PC-9 (cell line): ENCODE data around the gene FKBP5. TPM values are rescaled to one million over a fixed set of nuclear protein-coding genes. Genes with fewer than 3 reads are reported as not detected.
A peak's percentile ranks its signal among the peaks of the same experiment; 100 is the strongest.

Experiments
- BruUV-seq: library from RNA; stranded (reverse); fragments of 400-500 nt; replicated peaks from 2 replicates; lab custom pipeline; 2021; lab: Mats Ljungman, UMichigan
- CTCF ChIA-PET: fragments of 300-600 bp; sonication (Branson Sonifier 250); formaldehyde crosslinking; loops from one replicate; lab custom pipeline; 2022; ENCODE audit warnings: antibody characterized with exemption; lab: Charles Lee
- POLR2A ChIA-PET: fragments of 300-600 bp; sonication (Branson Sonifier 250); formaldehyde crosslinking; loops from one replicate; lab custom pipeline; 2022; ENCODE audit warnings: antibody characterized with exemption; ENCODE audit not compliant: unreplicated experiment; lab: Charles Lee
- DNase-seq, 2 experiments: peaks; one replicate each; pipeline versions ENCODE4 v3.0.0 to v3.0.0-alpha.2; 2015 to 2022; ENCODE audit warnings: mixed read lengths in 1 of 2
- H2AFZ ChIP-seq: fragments of 200-600 bp; sonication (generic); 2 replicates; pipeline ENCODE4 v1.8.1; 2017; ENCODE audit warnings: antibody characterized with exemption
- H3F3A ChIP-seq: fragments of 200-600 bp; sonication (generic); 2 replicates; pipeline ENCODE4 v1.8.1; 2017; ENCODE audit warnings: antibody characterized with exemption, mild to moderate bottlenecking, low read depth; ENCODE audit not compliant: insufficient read depth
- H3K27ac ChIP-seq: fragments of 200-600 bp; sonication (generic); 2 replicates; pipeline ENCODE4 v1.6.1; 2016; ENCODE audit warnings: mixed run types
- H3K27me3 ChIP-seq: fragments of 200-600 bp; sonication (generic); 2 replicates; pipeline ENCODE4 v1.6.1; 2016; ENCODE audit warnings: low read depth, mixed run types; ENCODE audit not compliant: insufficient read depth
- H3K36me3 ChIP-seq: fragments of 200-600 bp; sonication (generic); 2 replicates; pipeline ENCODE4 v1.6.1; 2016; ENCODE audit warnings: low read depth, mixed run types
- H3K4me1 ChIP-seq: fragments of 200-600 bp; sonication (generic); replicated peaks from 2 replicates; pipeline ENCODE4 v1.6.1; 2016; ENCODE audit warnings: mixed run types; ENCODE audit not compliant: insufficient read depth
- H3K4me2 ChIP-seq: fragments of 200-600 bp; sonication (generic); 2 replicates; pipeline ENCODE4 v1.6.1; 2017; ENCODE audit warnings: mixed run types
- H3K4me3 ChIP-seq: fragments of 200-600 bp; sonication (generic); 2 replicates; pipeline ENCODE4 v1.6.1; 2016; ENCODE audit warnings: mixed run types
- H3K79me2 ChIP-seq: fragments of 200-600 bp; sonication (generic); 2 replicates; pipeline ENCODE4 v1.6.1; 2017; ENCODE audit warnings: low read depth, mixed run types
- H3K9me2 ChIP-seq: fragments of 200-600 bp; sonication (generic); 2 replicates; pipeline ENCODE4 v1.8.1; 2017; ENCODE audit warnings: mild to moderate bottlenecking; ENCODE audit not compliant: insufficient read depth
- H3K9me3 ChIP-seq: fragments of 200-600 bp; sonication (generic); 2 replicates; pipeline ENCODE4 v1.8.1; 2016; ENCODE audit warnings: low read depth; ENCODE audit not compliant: insufficient read depth
- H4K20me1 ChIP-seq: fragments of 200-600 bp; sonication (generic); 2 replicates; pipeline ENCODE4 v1.8.1; 2017; ENCODE audit not compliant: insufficient read depth
- EZH2 ChIP-seq: fragments of 200-600 bp; sonication (generic); IDR thresholded peaks from 2 replicates; pipeline ENCODE4 v1.8.0; 2017; ENCODE audit warnings: antibody characterized with exemption, low read depth
- intact Hi-C: fragments of 100-400 bp; cut with micrococcal nuclease; formaldehyde crosslinking; loops from one replicate; pipeline ENCODE4 v1.10.0; 2022; ENCODE audit not compliant: unreplicated experiment
- total RNA-seq: library from RNA; stranded (reverse); gene quantifications from 2 replicates; pipeline ENCODE4 v1.2.3, GENCODE V29; 2021
- TF ChIP-seq, protein P1 (sequence below): fragments of 200-600 bp; sonication (generic); conservative IDR thresholded peaks from 2 replicates; pipeline ENCODE4 v1.6.1; 2017; ENCODE audit warnings: mixed run types, antibody characterized with exemption, mild to moderate bottlenecking, moderate library complexity

FKBP5 gene
- total RNA-seq, 1 experiment from 2014 or later, result 5.0 TPM

GRCh38 chr6:35544769-35545361, 143.8 kb downstream of the FKBP5 start:
- Histone ChIP-seq H3K4me1 (0 out of 2 replicates have a peak, but pooled peaks cover 4% of the 10 kb centered on the region), H3K9me2 (no peaks in the 10 kb centered on the region), H2AFZ (no peak overlapping the region), H3K27ac (no peak overlapping the region), H3K4me3 (no peak overlapping the region), H3F3A (no peaks in the 10 kb centered on the region), H3K4me2 (0 out of 2 replicates have a peak overlapping the region, but pooled peaks have one; percentile 8), H3K79me2 (no peaks in the 10 kb centered on the region), H3K27me3 (no peaks in the 10 kb centered on the region), H3K36me3 (no peaks in the 10 kb centered on the region), H4K20me1 (no peaks in the 10 kb centered on the region), H3K9me3 (no peaks in the 10 kb centered on the region)
- CTCF ChIA-PET, result no interaction called here
- intact Hi-C loops, result no loop called here
- DNase-seq, result peak in 1 of 2 experiments; percentile 28
- POLR2A ChIA-PET, result no interaction called here
- no TSS peak for BruUV-seq
- no peak for TF ChIP-seq EZH2
- TF ChIP-seq, protein P1, sequence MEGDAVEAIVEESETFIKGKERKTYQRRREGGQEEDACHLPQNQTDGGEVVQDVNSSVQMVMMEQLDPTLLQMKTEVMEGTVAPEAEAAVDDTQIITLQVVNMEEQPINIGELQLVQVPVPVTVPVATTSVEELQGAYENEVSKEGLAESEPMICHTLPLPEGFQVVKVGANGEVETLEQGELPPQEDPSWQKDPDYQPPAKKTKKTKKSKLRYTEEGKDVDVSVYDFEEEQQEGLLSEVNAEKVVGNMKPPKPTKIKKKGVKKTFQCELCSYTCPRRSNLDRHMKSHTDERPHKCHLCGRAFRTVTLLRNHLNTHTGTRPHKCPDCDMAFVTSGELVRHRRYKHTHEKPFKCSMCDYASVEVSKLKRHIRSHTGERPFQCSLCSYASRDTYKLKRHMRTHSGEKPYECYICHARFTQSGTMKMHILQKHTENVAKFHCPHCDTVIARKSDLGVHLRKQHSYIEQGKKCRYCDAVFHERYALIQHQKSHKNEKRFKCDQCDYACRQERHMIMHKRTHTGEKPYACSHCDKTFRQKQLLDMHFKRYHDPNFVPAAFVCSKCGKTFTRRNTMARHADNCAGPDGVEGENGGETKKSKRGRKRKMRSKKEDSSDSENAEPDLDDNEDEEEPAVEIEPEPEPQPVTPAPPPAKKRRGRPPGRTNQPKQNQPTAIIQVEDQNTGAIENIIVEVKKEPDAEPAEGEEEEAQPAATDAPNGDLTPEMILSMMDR, result no peak

DNA sequence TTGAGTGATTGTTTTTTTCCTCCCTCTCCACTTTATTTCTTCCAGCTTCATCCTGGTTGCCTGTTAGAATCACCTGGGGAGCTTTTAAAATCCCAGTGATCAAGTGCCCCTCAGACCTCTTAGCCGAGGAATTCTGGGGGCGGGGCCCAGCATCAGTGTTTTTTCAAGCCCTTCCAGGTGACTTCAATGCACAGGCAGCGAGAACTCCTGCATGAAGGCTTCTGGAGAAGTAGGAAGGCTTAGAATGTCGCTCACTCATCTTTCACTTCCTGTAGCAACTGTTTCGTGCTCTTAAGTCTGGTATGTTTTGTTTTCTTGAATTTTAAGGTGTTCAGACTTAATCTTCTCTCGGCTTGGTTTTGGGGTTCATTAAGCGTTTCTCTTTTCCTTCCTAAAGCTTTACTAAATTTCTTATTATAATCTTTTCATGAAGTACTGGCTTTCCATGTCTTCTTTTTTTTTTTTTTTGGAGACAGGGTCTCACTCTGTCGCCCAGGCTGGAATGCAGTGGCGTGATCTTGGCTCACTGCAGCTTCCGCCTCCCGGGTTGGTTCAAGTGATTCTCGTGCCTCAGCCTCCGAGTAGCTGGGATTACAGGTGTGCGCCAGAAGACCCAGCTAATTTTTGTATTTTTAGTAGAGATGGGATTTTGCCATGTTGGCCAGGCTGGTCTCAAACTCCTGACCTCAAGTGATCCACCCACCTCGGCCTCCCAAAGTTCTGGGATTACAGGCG, 145.1 kb downstream of the FKBP5 start:
- no peak for TF ChIP-seq EZH2
- TF ChIP-seq, protein P1, result no peak
- Histone ChIP-seq H3K9me3 (no peaks in the 10 kb centered on the region), H3K4me3 (no peak overlapping the region), H3K4me1 (0 out of 2 replicates have a peak, but pooled peaks cover 4% of the 10 kb centered on the region), H3K27me3 (no peaks in the 10 kb centered on the region), H3K9me2 (no peaks in the 10 kb centered on the region), H4K20me1 (no peaks in the 10 kb centered on the region), H3K36me3 (no peaks in the 10 kb centered on the region), H3F3A (no peaks in the 10 kb centered on the region), H3K27ac (no peak overlapping the region), H2AFZ (no peak overlapping the region), H3K79me2 (no peaks in the 10 kb centered on the region), H3K4me2 (no peak overlapping the region)
- no TSS peak for BruUV-seq
- ChIA-PET POLR2A (interaction anchor here (0.7 kb wide), 1 partner anchor 22 kb away, joined by 4 read pairs; no protein-coding TSS in a partner anchor), CTCF (no interaction called here)
- DNase-seq, result no peak
- intact Hi-C loops, result no loop called here

GRCh38 chr6:35541836-35542235, 146.9 kb downstream of the FKBP5 start:
- no peak overlapping the region for H3K4me3 ChIP-seq
- no peak for DNase-seq
- POLR2A ChIA-PET, result no interaction called here
- CTCF ChIA-PET, result interaction anchor here (0.8 kb wide), 1 partner anchor 19 kb away, joined by 19 read pairs; no protein-coding TSS in a partner anchor
- BruUV-seq, result no TSS peak
- no peaks in the 10 kb centered on the region for H3K27me3 ChIP-seq
- H2AFZ ChIP-seq, result no peak overlapping the region
- no peaks in the 10 kb centered on the region for H4K20me1 ChIP-seq
- H3K36me3 ChIP-seq, result no peaks in the 10 kb centered on the region
- no peak overlapping the region for H3K4me2 ChIP-seq
- H3K4me1 ChIP-seq, result 0 out of 2 replicates have a peak, but pooled peaks cover 4% of the 10 kb centered on the region
- H3K9me2 ChIP-seq, result no peaks in the 10 kb centered on the region
- H3K9me3 ChIP-seq, result no peaks in the 10 kb centered on the region
- H3K27ac ChIP-seq, result no peak overlapping the region
- H3K79me2 ChIP-seq, result no peaks in the 10 kb centered on the region
- TF ChIP-seq EZH2, result no peak
- no peaks in the 10 kb centered on the region for H3F3A ChIP-seq
- intact Hi-C loops, result no loop called here
